ENCODE results near the gene RAPGEF1.

- TF ChIP-seq CTCF (conservative IDR thresholded peaks at IDR 0.05 in 1 of 2, IDR thresholded peaks at IDR 0.05 in 1 of 2; ENCODE audit: low read depth in 1 of 2, low read length in 2 of 2) (no peak), EZH2 (IDR thresholded peaks at IDR 0.05; ENCODE audit: low read length, missing control alignments) (no peak)
These were observed 201.9 kb downstream of the RAPGEF1 start for GRCh38 chr9:131537946-131538345.

All from fibroblast of lung (primary cell).